HCT116 (cell line): Measurements from ENCODE around the gene EML1. TPM values are rescaled to one million over a fixed set of nuclear protein-coding genes. Genes with fewer than 3 reads are reported as not detected.

Experiments used
- ATAC-seq: fragments of 200-7000 bp; cut with Tn5 transposase; 2 replicates; pipeline ENCODE4 v1.9.1; 2020; ENCODE audit warnings: mild to moderate bottlenecking, moderate library complexity
- BruUV-seq: library from RNA; stranded (reverse); fragments of 400-500 nt; replicated peaks from 2 replicates; lab custom pipeline; 2021; lab: Mats Ljungman, UMichigan
- CTCF ChIA-PET: fragments of 300-600 bp; sonication (Branson Sonifier 250); formaldehyde crosslinking; loops from one replicate; lab custom pipeline; 2021; ENCODE audit warnings: antibody characterized with exemption; lab: Charles Lee
- POLR2A ChIA-PET: fragments of 300-600, 350-600 bp; sonication (Branson Sonifier 250); formaldehyde crosslinking; loops from one replicate; lab custom pipeline; 2021; ENCODE audit warnings: antibody characterized with exemption; lab: Charles Lee
- RAD21 ChIA-PET, 2 experiments: fragments of 300-600 bp; sonication (Branson Sonifier 250); formaldehyde crosslinking; loops; one replicate each; lab custom pipeline; 2023; ENCODE audit warnings: low total read pairs in 2 of 2; ENCODE audit not compliant: uncharacterized antibody in 2 of 2, unreplicated experiment in 2 of 2, low non-redundant PET in 1 of 2; lab: Charles Lee
- DNase-seq: peaks from one replicate; pipeline ENCODE4 v3.0.0-alpha.2; 2010; ENCODE audit warnings: low read depth, low spot score
- H2AFZ ChIP-seq: fragments of 200-600 bp; shearing (Covaris generic), sonication (generic); 2 replicates; pipeline ENCODE4 v1.6.1; 2017; ENCODE audit warnings: low read depth, mixed run types, mixed read lengths, antibody characterized with exemption, low read length; ENCODE audit not compliant: poor library complexity, severe bottlenecking
- H3K27ac ChIP-seq: 2 replicates; pipeline ENCODE4 v1.5.1; 2012; ENCODE audit warnings: low read depth, low read length
- H3K27me3 ChIP-seq: fragments of 200-600 bp; sonication (generic); 2 replicates; pipeline ENCODE4 v1.6.1; 2016; ENCODE audit warnings: mixed run types, low read length, mixed read lengths; ENCODE audit not compliant: insufficient read depth
- H3K36me3 ChIP-seq, 2 experiments: fragments of 200-500 bp in 1 of 2; fragments of 200-600 bp in 1 of 2; sonication (Bioruptor generic) in 1 of 2; sonication (generic) in 1 of 2; 2 replicates each; pipeline versions ENCODE4 v1.5.1 to v1.6.1; 2014 to 2016; ENCODE audit warnings: low read length in 2 of 2, inconsistent platforms in 1 of 2, mixed read lengths in 1 of 2, mixed run types in 1 of 2; ENCODE audit not compliant: insufficient read depth in 2 of 2, control insufficient read depth in 1 of 2
- H3K4me1 ChIP-seq, 2 experiments: fragments of 200-600 bp in 1 of 2; sonication (generic) in 1 of 2; 2 replicates each; pipeline versions ENCODE4 v1.5.1 to v1.6.1; 2012 to 2017; ENCODE audit warnings: low read length in 2 of 2, inconsistent platforms in 1 of 2, mild to moderate bottlenecking in 1 of 2, mixed read lengths in 1 of 2, mixed run types in 1 of 2, moderate library complexity in 1 of 2; ENCODE audit not compliant: insufficient read depth in 2 of 2, control insufficient read depth in 1 of 2
- H3K4me2 ChIP-seq: fragments of 200-600 bp; sonication (generic); 2 replicates; pipeline ENCODE4 v1.6.1; 2017; ENCODE audit warnings: mixed run types, low read length, mixed read lengths
- H3K4me3 ChIP-seq, 2 experiments: fragments of 200-600 bp in 1 of 2; sonication (generic) in 1 of 2; replicated peaks in 1 of 2; 2 replicates each; pipeline ENCODE4 v1.5.1; 2011 to 2016; ENCODE audit warnings: low read length in 2 of 2, control low read depth in 1 of 2, low read depth in 1 of 2, mild to moderate bottlenecking in 1 of 2, mixed read lengths in 1 of 2, mixed run types in 1 of 2
- H3K79me2 ChIP-seq: fragments of 200-600 bp; sonication (generic); 2 replicates; pipeline ENCODE4 v1.6.1; 2017; ENCODE audit warnings: mild to moderate bottlenecking, mixed run types, low read length, moderate library complexity, mixed read lengths; ENCODE audit not compliant: insufficient read depth
- H3K9ac ChIP-seq: fragments of 200-600 bp; sonication (generic); 2 replicates; pipeline ENCODE4 v1.6.1; 2016; ENCODE audit warnings: low read length, mixed read lengths
- H3K9me2 ChIP-seq: fragments of 200-600 bp; sonication (generic), shearing (Covaris generic); 2 replicates; pipeline ENCODE4 v1.6.1; 2017; ENCODE audit warnings: mixed run types, mild to moderate bottlenecking, moderate library complexity; ENCODE audit not compliant: insufficient read depth
- H3K9me3 ChIP-seq, 2 experiments: fragments of 200-500 bp in 1 of 2; fragments of 200-600 bp in 1 of 2; sonication (Bioruptor generic) in 1 of 2; sonication (generic) in 1 of 2; 2 replicates each; pipeline ENCODE4 v1.6.1; 2014 to 2017; ENCODE audit warnings: low read length in 2 of 2, mixed read lengths in 2 of 2, inconsistent platforms in 1 of 2, low read depth in 1 of 2, mild to moderate bottlenecking in 1 of 2, mixed run types in 1 of 2, moderate library complexity in 1 of 2; ENCODE audit not compliant: control insufficient read depth in 1 of 2, insufficient read depth in 1 of 2
- H4K20me1 ChIP-seq: fragments of 200-600 bp; sonication (generic), shearing (Covaris generic); 2 replicates; pipeline ENCODE4 v1.6.1; 2017; ENCODE audit warnings: mixed run types, mild to moderate bottlenecking, moderate library complexity; ENCODE audit not compliant: insufficient read depth
- CBX3 ChIP-seq: IDR thresholded peaks from 2 replicates; pipeline ENCODE4 v1.6.1; 2012; ENCODE audit warnings: low read depth
- EGR1 ChIP-seq: IDR thresholded peaks from 2 replicates; pipeline ENCODE4 v1.6.1; 2012; ENCODE audit warnings: low read depth
- EZH2 ChIP-seq: fragments of 200-600 bp; sonication (generic); IDR thresholded peaks from 2 replicates; pipeline ENCODE4 v1.6.1; 2017; ENCODE audit warnings: antibody characterized with exemption, mixed run types
- JUND ChIP-seq: IDR thresholded peaks from 2 replicates; pipeline ENCODE4 v1.6.1; 2012
- POLR2A ChIP-seq: IDR thresholded peaks from 2 replicates; pipeline ENCODE4 v1.7.0; 2011; ENCODE audit warnings: borderline replicate concordance; ENCODE audit not compliant: insufficient read depth, insufficient read length; ENCODE audit errors: extremely low read depth
- POLR2AphosphoS5 ChIP-seq: IDR thresholded peaks from 2 replicates; pipeline ENCODE4 v1.6.1; 2011; ENCODE audit warnings: mild to moderate bottlenecking, low read depth, low read length, moderate library complexity
- TCF7L2 ChIP-seq: IDR thresholded peaks from 2 replicates; pipeline ENCODE4 v1.7.0; 2011; ENCODE audit warnings: borderline replicate concordance, inconsistent platforms; ENCODE audit not compliant: insufficient read depth, insufficient read length; ENCODE audit errors: extremely low read depth
- ZFX ChIP-seq: fragments of 450-650 bp; IDR thresholded peaks from 2 replicates; pipeline ENCODE4 v1.6.1; 2017
- intact Hi-C: fragments of 100-400 bp; cut with micrococcal nuclease; formaldehyde crosslinking; loops from 2 replicates; pipeline ENCODE4 v1.10.0; 2022
- total RNA-seq: library from RNA; stranded (reverse); gene quantifications from one replicate; pipeline ENCODE4 v1.2.1, GENCODE V29; 2021; ENCODE audit not compliant: unreplicated experiment
- TF ChIP-seq, protein P1 (sequence below): IDR thresholded peaks from 2 replicates; pipeline ENCODE4 v1.6.1; 2012
- TF ChIP-seq, protein P2 (sequence below): IDR thresholded peaks from 2 replicates; pipeline ENCODE4 v1.6.1; 2012; ENCODE audit warnings: low read depth
- TF ChIP-seq, protein P3 (sequence below): IDR thresholded peaks from 2 replicates; pipeline ENCODE4 v1.6.1; 2011; ENCODE audit warnings: mild to moderate bottlenecking, low read length, moderate library complexity; ENCODE audit not compliant: insufficient replicate concordance; ENCODE audit errors: extremely low read depth
- TF ChIP-seq, protein P4 (sequence below): IDR thresholded peaks from 2 replicates; pipeline ENCODE4 v1.6.1; 2012

The EML1 gene
- total RNA-seq, 1 experiment from 2014 or later, result 7.4 TPM

DNA sequence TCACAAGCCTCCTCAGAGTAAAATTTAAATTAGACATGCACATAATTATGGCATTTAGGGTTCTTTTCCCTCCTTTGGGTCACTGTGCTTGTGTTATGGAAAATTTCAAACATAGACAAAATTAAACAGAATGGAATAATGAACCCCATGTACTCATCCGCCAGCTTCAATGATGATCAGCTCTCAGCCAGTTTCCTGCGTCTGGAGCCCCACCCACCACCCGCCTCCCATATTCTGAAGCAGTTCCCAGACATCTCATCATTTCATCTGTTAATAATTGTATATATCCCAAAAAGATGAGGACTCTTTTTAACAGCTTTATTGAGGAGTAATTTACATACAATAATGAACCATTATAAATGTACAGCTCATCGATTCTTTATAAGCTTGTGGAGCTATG is 128.2 kb downstream of the EML1 start:
- intact Hi-C loops, result no loop called here
- ATAC-seq (no peak), DNase-seq (no peak)
- CTCF ChIA-PET, result no interaction called here
- Histone ChIP-seq H3K4me1 (no peaks in the 10 kb centered on the region), H4K20me1 (no peaks in the 10 kb centered on the region), H3K9ac (no peak overlapping the region), H3K9me3 (0 out of 4 replicates have a peak, but pooled peaks cover 0 to 5% of the 10 kb centered on the region in 2 experiments), H2AFZ (no peak overlapping the region), H3K36me3 (no peaks in the 10 kb centered on the region), H3K9me2 (no peaks in the 10 kb centered on the region), H3K27me3 (no peaks in the 10 kb centered on the region), H3K27ac (no peak overlapping the region), H3K4me2 (no peak overlapping the region), H3K4me3 (no peak overlapping the region), H3K79me2 (no peaks in the 10 kb centered on the region)
- TF ChIP-seq JUND, result no peak
- TF ChIP-seq, protein P1, sequence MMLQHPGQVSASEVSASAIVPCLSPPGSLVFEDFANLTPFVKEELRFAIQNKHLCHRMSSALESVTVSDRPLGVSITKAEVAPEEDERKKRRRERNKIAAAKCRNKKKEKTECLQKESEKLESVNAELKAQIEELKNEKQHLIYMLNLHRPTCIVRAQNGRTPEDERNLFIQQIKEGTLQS, result no peak
- no peak for TF ChIP-seq TCF7L2
- no peak for TF ChIP-seq CBX3
- TF ChIP-seq ZFX, result no peak
- POLR2A ChIA-PET, result no interaction called here
- RAD21 ChIA-PET, result no interaction called here
- no TSS peak for BruUV-seq

DNA sequence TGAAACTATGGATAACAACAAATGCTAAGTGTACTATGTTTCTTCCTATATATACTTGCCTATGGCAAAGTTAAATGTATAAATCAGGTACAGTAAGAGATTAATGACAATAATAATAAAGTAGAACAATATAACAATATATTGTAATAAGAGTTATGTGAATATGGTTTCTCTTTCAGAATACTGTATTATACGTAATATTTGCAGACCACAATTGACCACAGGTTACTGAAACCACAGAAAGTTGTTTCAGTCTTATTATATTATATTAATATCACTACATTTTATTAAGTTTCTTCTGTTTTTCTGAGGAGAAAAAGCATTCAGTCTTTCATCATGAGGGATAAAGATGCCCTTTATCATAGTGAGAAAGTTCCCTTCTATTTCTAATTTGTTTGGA is 131.2 kb downstream of the EML1 start:
- POLR2A ChIA-PET, result no interaction called here
- Histone ChIP-seq H3K36me3 (no peaks in the 10 kb centered on the region), H3K27ac (no peak overlapping the region), H3K9me3 (peaks cover 0 to 10% of the 10 kb centered on the region in 2 experiments; a peak in 1 of 4 replicates), H3K9me2 (no peaks in the 10 kb centered on the region), H3K4me3 (no peak overlapping the region), H2AFZ (no peak overlapping the region), H3K9ac (no peak overlapping the region), H3K27me3 (no peaks in the 10 kb centered on the region), H3K4me2 (no peak overlapping the region), H3K79me2 (no peaks in the 10 kb centered on the region), H3K4me1 (no peaks in the 10 kb centered on the region), H4K20me1 (no peaks in the 10 kb centered on the region)
- DNase-seq (no peak), ATAC-seq (no peak)
- RAD21 ChIA-PET, result no interaction called here
- no TSS peak for BruUV-seq
- intact Hi-C loops, result no loop called here
- CTCF ChIA-PET, result no interaction called here
- TF ChIP-seq, protein P2, sequence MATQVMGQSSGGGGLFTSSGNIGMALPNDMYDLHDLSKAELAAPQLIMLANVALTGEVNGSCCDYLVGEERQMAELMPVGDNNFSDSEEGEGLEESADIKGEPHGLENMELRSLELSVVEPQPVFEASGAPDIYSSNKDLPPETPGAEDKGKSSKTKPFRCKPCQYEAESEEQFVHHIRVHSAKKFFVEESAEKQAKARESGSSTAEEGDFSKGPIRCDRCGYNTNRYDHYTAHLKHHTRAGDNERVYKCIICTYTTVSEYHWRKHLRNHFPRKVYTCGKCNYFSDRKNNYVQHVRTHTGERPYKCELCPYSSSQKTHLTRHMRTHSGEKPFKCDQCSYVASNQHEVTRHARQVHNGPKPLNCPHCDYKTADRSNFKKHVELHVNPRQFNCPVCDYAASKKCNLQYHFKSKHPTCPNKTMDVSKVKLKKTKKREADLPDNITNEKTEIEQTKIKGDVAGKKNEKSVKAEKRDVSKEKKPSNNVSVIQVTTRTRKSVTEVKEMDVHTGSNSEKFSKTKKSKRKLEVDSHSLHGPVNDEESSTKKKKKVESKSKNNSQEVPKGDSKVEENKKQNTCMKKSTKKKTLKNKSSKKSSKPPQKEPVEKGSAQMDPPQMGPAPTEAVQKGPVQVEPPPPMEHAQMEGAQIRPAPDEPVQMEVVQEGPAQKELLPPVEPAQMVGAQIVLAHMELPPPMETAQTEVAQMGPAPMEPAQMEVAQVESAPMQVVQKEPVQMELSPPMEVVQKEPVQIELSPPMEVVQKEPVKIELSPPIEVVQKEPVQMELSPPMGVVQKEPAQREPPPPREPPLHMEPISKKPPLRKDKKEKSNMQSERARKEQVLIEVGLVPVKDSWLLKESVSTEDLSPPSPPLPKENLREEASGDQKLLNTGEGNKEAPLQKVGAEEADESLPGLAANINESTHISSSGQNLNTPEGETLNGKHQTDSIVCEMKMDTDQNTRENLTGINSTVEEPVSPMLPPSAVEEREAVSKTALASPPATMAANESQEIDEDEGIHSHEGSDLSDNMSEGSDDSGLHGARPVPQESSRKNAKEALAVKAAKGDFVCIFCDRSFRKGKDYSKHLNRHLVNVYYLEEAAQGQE, result no peak
- TF ChIP-seq CBX3 (no peak), POLR2AphosphoS5 (no peak), POLR2A (no peak), JUND (no peak), EGR1 (no peak), EZH2 (no peak)
- TF ChIP-seq, protein P3, sequence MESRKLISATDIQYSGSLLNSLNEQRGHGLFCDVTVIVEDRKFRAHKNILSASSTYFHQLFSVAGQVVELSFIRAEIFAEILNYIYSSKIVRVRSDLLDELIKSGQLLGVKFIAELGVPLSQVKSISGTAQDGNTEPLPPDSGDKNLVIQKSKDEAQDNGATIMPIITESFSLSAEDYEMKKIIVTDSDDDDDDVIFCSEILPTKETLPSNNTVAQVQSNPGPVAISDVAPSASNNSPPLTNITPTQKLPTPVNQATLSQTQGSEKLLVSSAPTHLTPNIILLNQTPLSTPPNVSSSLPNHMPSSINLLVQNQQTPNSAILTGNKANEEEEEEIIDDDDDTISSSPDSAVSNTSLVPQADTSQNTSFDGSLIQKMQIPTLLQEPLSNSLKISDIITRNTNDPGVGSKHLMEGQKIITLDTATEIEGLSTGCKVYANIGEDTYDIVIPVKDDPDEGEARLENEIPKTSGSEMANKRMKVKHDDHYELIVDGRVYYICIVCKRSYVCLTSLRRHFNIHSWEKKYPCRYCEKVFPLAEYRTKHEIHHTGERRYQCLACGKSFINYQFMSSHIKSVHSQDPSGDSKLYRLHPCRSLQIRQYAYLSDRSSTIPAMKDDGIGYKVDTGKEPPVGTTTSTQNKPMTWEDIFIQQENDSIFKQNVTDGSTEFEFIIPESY, result no peak
- TF ChIP-seq, protein P1, result no peak
- TF ChIP-seq, protein P4, sequence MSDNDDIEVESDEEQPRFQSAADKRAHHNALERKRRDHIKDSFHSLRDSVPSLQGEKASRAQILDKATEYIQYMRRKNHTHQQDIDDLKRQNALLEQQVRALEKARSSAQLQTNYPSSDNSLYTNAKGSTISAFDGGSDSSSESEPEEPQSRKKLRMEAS, result no peak
